ENCODE data around the gene COL4A3. TPM values are rescaled to one million over a fixed set of nuclear protein-coding genes. Genes with fewer than 3 reads are reported as not detected.

The COL4A3 gene
- total RNA-seq, 1 experiment from 2014 or later: 0.15 TPM

DNA sequence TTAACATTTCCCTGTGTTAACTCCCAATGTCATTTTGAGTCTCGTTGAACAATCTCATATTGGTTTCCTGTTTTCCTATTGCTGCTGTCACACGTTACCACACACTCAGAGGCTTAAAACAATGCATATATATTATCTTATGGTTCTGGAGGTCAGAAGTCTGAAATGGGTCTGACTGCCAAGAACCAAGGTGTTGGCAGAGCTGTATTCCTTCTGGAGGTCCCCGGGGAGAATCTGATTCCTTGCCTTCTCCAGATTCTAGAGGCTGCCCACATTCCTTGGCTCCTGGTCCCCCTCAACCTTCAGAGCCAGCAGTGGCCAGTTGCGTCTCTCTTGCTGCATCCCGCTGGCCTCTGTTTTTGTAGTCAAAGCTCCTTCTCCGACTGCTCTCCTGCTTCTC is 18.0 kb upstream of the COL4A3 start:
- H4K5ac ChIP-seq (ENCODE audit: insufficient read length, low read depth, low read length): no peak overlapping the region
- no peaks in the 10 kb centered on the region for H3K27me3 ChIP-seq (ENCODE audit: insufficient read depth, low read length)

More for the DNA sequence above, 18.0 kb upstream of the COL4A3 start:
- no peaks in the 10 kb centered on the region for H3K79me2 ChIP-seq (ENCODE audit: insufficient read depth, low read length)
- no peak overlapping the region for H3K4me2 ChIP-seq (ENCODE audit: insufficient read depth, insufficient read length, low read length)
- no peak overlapping the region for H2BK15ac ChIP-seq (ENCODE audit: low read depth, low read length)
- H3K4ac ChIP-seq (ENCODE audit: low read depth, low read length): no peak overlapping the region
- no peak overlapping the region for H3K18ac ChIP-seq (ENCODE audit: insufficient read length, low read depth, low read length)
- no peak overlapping the region for H3K27ac Mint-ChIP-seq
- H3K27me3 Mint-ChIP-seq (ENCODE audit: low read depth): no peaks in the 10 kb centered on the region
- no peak overlapping the region for H2BK5ac ChIP-seq (ENCODE audit: insufficient read length, low read length)
- H3K23ac ChIP-seq (ENCODE audit: insufficient read length, low read depth, low read length): no peak overlapping the region
- H2AFZ ChIP-seq (ENCODE audit: low read length): no peak overlapping the region
- H3K14ac ChIP-seq (ENCODE audit: insufficient read depth, low read length): no peak overlapping the region
- no peak overlapping the region for H4K8ac ChIP-seq (replicated peaks; ENCODE audit: insufficient read length, low read depth, low read length)
- WGBS (ENCODE audit: extremely low coverage, insufficient read length, low lambda C conversion rate): no CpG with 5 or more reads among the region's 6 CpGs
- H3K9ac ChIP-seq (ENCODE audit: extremely low read depth, insufficient read length, low read length): no peak overlapping the region
- H3K79me1 ChIP-seq (ENCODE audit: insufficient read depth, low read depth, low read length, poor library complexity, severe bottlenecking): no peaks in the 10 kb centered on the region
- no peak overlapping the region for H3K27ac ChIP-seq (ENCODE audit: insufficient read length, low read depth, low read length)
- H2BK120ac ChIP-seq (ENCODE audit: low read depth, low read length, poor library complexity, severe bottlenecking): no peak overlapping the region
- H2AK5ac ChIP-seq (ENCODE audit: insufficient read length, low read length): no peak overlapping the region
- H3K9me3 Mint-ChIP-seq: peaks cover 5 to 11% of the 10 kb centered on the region in 2 experiments; a peak in 4 of 5 replicates
- H3K4me1 Mint-ChIP-seq: no peaks in the 10 kb centered on the region
- no peaks in the 10 kb centered on the region for H3K23me2 ChIP-seq (ENCODE audit: insufficient read length, low read depth, low read length, poor library complexity, severe bottlenecking)
- H3K56ac ChIP-seq (ENCODE audit: insufficient read length, low read depth, low read length): no peak overlapping the region
- TF ChIP-seq, protein P1, sequence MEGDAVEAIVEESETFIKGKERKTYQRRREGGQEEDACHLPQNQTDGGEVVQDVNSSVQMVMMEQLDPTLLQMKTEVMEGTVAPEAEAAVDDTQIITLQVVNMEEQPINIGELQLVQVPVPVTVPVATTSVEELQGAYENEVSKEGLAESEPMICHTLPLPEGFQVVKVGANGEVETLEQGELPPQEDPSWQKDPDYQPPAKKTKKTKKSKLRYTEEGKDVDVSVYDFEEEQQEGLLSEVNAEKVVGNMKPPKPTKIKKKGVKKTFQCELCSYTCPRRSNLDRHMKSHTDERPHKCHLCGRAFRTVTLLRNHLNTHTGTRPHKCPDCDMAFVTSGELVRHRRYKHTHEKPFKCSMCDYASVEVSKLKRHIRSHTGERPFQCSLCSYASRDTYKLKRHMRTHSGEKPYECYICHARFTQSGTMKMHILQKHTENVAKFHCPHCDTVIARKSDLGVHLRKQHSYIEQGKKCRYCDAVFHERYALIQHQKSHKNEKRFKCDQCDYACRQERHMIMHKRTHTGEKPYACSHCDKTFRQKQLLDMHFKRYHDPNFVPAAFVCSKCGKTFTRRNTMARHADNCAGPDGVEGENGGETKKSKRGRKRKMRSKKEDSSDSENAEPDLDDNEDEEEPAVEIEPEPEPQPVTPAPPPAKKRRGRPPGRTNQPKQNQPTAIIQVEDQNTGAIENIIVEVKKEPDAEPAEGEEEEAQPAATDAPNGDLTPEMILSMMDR (conservative IDR thresholded peaks at IDR 0.05): no peak
- H2BK12ac ChIP-seq (ENCODE audit: insufficient read length, low read depth, low read length): no peak overlapping the region
- H3K4me3 Mint-ChIP-seq: no peak overlapping the region
- no peaks in the 10 kb centered on the region for H3K4me1 ChIP-seq (ENCODE audit: insufficient read depth, low read length)
- H4K20me1 ChIP-seq (ENCODE audit: control insufficient read depth, insufficient read depth, insufficient read length): no peaks in the 10 kb centered on the region
- H3K36me3 Mint-ChIP-seq (ENCODE audit: insufficient read depth in 1 of 3, low read depth in 3 of 3): peaks cover 0 to 7% (median 0%) of the 10 kb centered on the region in 3 experiments; a peak in 1 of 7 replicates
- H3K9me3 ChIP-seq (ENCODE audit: control insufficient read depth, low read depth, low read length): no peaks in the 10 kb centered on the region
- H3T11ph ChIP-seq (ENCODE audit: low read length): no peak overlapping the region
- no peak for DNase-seq
- H2BK20ac ChIP-seq (ENCODE audit: low read depth, low read length, poor library complexity, severe bottlenecking): no peak overlapping the region
- no peak overlapping the region for H4K91ac ChIP-seq (ENCODE audit: insufficient read length, low read depth, low read length)
